Astrocyte of the hippocampus (primary cell): Measurements from ENCODE around the gene DSCAM.
A peak's percentile ranks its signal among the peaks of the same experiment; 100 is the strongest.

ENCODE experiments used
- DNase-seq: peaks from one replicate; pipeline ENCODE4 v3.0.0; 2011; ENCODE audit warnings: low read depth, low spot score

The DSCAM gene

GRCh38 chr21:40016234-40016633, 830.7 kb downstream of the DSCAM start:
- no peak for DNase-seq

- DNase-seq: no peak
Observed at GRCh38 chr21:40015818-40016217, 831.1 kb downstream of the DSCAM start.

- no peak for DNase-seq
Observed at GRCh38 chr21:40014394-40014793, 832.6 kb downstream of the DSCAM start.

GRCh38 chr21:40013001-40013735, 833.8 kb downstream of the DSCAM start:
- DNase-seq: no peak

- DNase-seq: no peak
Observed at GRCh38 chr21:40011371-40011770, 835.6 kb downstream of the DSCAM start.

GRCh38 chr21:40002978-40003377, 844.0 kb downstream of the DSCAM start:
- DNase-seq: no peak

- DNase-seq: no peak
Observed at GRCh38 chr21:39984286-39984991, 862.5 kb downstream of the DSCAM start.

GRCh38 chr21:39980241-39980820, 866.6 kb downstream of the DSCAM start:
- no peak for DNase-seq

GRCh38 chr21:39979321-39979720, 867.6 kb downstream of the DSCAM start:
- DNase-seq: no peak

- DNase-seq: no peak
Observed at GRCh38 chr21:39976800-39977199, 870.2 kb downstream of the DSCAM start.

- DNase-seq: no peak
Observed at GRCh38 chr21:39972976-39973770, 873.8 kb downstream of the DSCAM start.

GRCh38 chr21:39972471-39972870, 874.5 kb downstream of the DSCAM start:
- no peak for DNase-seq

- DNase-seq: no peak
Observed at GRCh38 chr21:39971956-39972355, 875.0 kb downstream of the DSCAM start.

- DNase-seq: no peak
Observed at GRCh38 chr21:39969691-39970364, 877.1 kb downstream of the DSCAM start.

GRCh38 chr21:39968010-39968409, 878.9 kb downstream of the DSCAM start:
- DNase-seq: no peak

GRCh38 chr21:39966786-39967185, 880.2 kb downstream of the DSCAM start:
- DNase-seq: no peak

GRCh38 chr21:39965026-39965425, 881.9 kb downstream of the DSCAM start:
- DNase-seq: no peak

GRCh38 chr21:39961251-39961650, 885.7 kb downstream of the DSCAM start:
- peak; percentile 6 for DNase-seq
